Heart left ventricle (tissue), 13 donors: ENCODE results near the gene CBFA2T2.

Experiments used
- CTCF ChIP-seq, 12 donors: fragments of 200-600 bp; sonication (generic) in 4 of 12; IDR thresholded peaks; one replicate each; pipeline versions ENCODE4 v1.5.0 to v1.8.0; 2018 to 2022; ENCODE audit warnings: antibody characterized with exemption in 12 of 12, mild to moderate bottlenecking in 5 of 12
- POLR2A ChIP-seq, 2 donors: fragments of 450-650 bp; IDR thresholded peaks; one replicate each; pipeline ENCODE4 v1.6.1; 2017; ENCODE audit warnings: antibody characterized with exemption in 2 of 2, mild to moderate bottlenecking in 2 of 2, moderate library complexity in 2 of 2
- donor health status: ischemic (EF 13 %, LVEDD 7.1; RV severe dilation, severe dysfunction).
- donor health status: DM: no; HTN: yes; CAD: no.
- donor health status: DM: no; HTN: no; CAD: no.
- donor health status: ischemic (EF 25% LVEDD 6.9; RV normal size, moderate dysfunction).
- donor health status: ischemic (EF 25% LVEDD 5.7; RV mildly dilated, moderate dysfunction).
- donor health status: ischemic (EF 35%, LVEDD 5.7; RV mildly dilated, moderate dysfunction).
- donor health status: nonischemic (EF 11% LVEDD 7.7; RV severe dilation, severe dysfunction).
- donor health status: DM: yes; HTN: yes; CAD: no.
- donor health status: PGD.
- donor health status: ischemic (EF 29% LVEDD 5.4; RV normal size, mild dysfunction).
- donor health status: nonischemic (EF 23%, LVEDD 6.1; RV moderate dilation, normal function).

DNA sequence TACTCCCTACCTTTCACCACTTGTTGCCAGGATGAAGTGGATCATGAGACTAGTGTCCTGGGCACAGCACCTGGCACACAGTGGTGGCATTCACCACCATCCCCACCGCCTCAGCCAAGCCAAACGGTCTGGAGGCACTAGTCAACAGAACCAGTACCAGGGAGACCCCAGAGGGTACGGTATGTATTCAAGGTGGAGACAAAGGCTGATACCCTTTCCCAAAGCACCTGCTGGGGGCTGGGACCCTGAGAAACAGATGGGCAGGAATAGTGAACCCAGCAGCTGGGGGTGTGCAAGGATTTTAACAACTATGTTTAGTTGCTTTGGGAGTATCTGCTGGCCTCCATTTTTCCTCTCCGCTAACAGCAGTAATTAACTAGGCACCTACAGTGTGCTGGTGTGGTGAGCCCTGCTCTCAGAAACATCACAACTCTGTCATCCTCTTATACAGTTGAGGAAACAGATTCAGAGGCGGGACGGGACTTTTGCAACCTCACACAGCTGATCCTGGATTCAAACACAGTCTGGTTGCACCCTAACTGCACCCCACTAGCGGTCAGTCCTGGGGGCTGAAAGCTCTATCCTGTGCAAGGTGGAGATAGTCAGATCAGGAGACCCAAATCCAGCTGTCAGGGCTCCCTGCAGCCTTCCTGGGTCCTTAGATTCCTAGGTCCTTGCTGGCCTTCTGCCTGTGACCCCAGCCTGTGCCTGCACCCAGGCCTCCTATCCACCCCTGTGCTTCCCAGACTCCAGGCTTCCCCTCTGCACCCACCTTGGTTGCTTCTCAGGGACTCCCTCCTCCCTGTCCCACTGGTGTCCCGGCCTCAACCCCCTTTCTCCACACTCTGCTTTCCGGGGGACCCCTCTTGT lies 47.5 kb upstream of the CBFA2T2 start:
- TF ChIP-seq POLR2A (IDR thresholded peaks at IDR 0.05) (no peak), CTCF (IDR thresholded peaks at IDR 0.05) (no peak)
